NCI-H510A (cell line): Measurements from ENCODE around the gene NDRG3.
"Not testable (repeated sequence)": the region's sequence is repeated elsewhere in the genome, so short reads cannot be mapped to it uniquely, and the experiment has no call there.

ENCODE experiments used
- DNase-seq: peaks from one replicate; lab custom pipeline; 2025; lab: John Stamatoyannopoulos, UW

NDRG3 gene

GRCh38 chr20:36688630-36689029 is 57.3 kb downstream of the NDRG3 start:
- DNase-seq, result no peak

GRCh38 chr20:36687850-36688249 is 58.0 kb downstream of the NDRG3 start:
- DNase-seq, result no peak

- no peak for DNase-seq
Observed at GRCh38 chr20:36686944-36687343, 58.9 kb downstream of the NDRG3 start.

GRCh38 chr20:36686504-36686903 is 59.4 kb downstream of the NDRG3 start:
- DNase-seq, result no peak

DNA sequence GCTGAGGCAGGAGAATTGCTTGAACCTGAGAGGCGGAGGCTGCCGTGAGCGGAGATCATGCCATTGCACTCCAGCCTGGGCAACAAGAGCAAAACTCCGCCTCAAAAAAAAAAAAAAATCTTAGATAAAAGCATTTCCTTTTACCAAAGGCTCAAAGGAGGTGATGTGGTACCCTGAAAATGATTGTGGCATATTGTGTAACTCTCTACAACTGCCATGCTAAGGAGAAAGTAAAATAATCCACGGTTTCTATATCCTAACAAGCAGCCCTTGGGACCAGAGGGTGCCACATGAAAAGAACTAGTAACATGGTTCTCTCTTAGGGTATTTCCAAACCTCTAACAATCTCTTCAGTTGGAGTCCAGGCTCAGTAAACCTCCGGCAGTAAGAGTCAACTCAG is 61.1 kb downstream of the NDRG3 start:
- no peak for DNase-seq

- DNase-seq, result no peak
Observed at GRCh38 chr20:36682311-36682710, 63.6 kb downstream of the NDRG3 start.

DNA sequence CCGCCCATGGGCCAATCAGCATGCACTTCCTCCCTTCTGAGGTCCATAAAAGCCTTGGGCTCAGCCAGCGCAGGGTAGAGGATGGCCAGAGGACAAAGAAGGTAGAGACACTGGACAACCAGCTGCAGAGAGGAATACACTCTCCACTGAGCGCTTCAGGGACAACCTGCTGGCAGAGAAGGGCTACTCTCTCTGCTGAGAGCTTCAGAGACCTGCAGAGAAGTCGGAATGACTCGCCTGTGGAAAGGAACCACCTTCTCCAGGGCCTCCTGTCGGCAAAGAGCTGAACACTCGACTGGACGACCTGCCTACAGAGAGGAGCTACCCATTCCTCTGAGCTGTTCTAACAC is 68.5 kb downstream of the NDRG3 start:
- no peak for DNase-seq

- no peak for DNase-seq
Observed at GRCh38 chr20:36676701-36677421, 69.0 kb downstream of the NDRG3 start.

GRCh38 chr20:36675545-36675944 is 70.3 kb downstream of the NDRG3 start:
- not testable (repeated sequence) for DNase-seq

DNA sequence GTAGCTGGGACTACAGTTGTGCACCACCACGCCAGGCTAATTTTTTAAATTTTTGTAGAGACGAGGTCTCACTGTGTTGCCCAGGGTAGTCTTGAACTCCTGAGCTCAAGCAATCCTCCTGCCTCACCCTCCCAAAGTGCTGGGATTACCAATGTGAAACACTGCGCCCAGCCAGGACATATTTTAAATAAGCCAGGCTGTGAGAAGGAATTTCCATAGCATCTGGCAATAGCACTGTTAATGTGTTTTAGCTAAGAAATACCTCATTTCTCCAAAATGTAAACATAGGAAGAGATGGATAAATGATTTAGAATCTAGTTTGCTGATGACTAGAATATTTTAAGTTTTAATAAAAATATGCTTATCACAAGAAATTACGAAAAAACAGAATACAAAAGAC is 72.9 kb downstream of the NDRG3 start:
- no peak for DNase-seq

DNA sequence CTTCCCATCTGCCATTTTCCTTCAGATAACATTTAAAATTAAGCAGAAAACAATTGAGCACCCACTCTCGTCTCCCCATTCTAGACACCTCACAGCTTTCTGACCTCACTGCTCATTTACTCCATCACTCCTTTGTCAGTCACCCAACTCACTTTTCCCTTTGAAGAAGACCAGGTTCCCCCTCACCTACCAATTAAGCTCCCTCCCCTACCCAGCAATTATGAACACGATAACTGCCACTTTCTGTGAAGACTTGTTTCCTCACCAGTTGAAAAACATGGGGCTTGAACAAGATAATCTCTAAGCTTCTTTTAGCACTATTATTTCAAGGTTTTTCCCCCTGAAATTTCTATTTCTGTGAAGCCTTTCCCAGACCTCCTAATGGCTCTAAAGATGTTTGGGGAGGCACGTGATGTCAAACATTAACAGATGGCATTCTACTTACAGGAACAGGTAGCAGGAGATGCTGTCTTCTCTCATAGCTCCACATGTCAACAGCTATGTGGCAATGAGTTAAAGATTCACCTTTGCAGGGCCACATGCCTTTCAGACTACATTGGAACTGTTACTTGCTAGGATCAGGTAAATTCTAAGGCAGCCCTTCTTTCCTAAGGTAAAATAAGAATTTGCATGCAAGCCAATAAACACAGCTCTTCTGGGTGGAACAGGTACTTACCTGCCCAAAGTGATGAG is 75.1 kb downstream of the NDRG3 start:
- no peak for DNase-seq

DNA sequence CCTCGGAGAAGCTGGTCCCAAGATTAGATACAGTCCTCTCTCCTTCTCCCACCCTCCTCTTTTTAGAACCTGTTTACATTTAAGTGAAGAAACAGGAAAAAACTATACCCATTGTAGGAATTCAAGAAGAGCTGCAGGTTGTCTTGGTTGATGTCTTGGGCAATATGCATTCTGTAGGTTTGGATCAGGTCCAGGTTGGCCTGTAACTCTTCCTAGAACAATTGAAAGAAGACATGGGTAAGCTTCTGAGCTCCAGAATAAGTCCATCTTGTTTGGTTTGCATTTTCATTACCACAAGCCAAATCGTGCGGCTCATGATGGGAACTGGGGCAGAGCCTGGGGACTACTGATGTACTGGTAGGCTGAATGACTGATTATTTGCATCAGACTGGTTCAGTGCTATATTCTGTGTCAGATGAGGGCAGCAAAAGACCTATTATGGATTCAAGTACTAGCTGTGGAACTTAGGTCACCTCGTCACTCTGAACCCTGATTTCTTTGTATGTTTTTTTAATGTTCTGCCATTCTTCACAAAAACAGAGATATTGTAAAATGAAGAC is 79.6 kb downstream of the NDRG3 start:
- DNase-seq, result no peak

- DNase-seq, result no peak
Observed at GRCh38 chr20:36663031-36663430, 82.9 kb downstream of the NDRG3 start.

DNA sequence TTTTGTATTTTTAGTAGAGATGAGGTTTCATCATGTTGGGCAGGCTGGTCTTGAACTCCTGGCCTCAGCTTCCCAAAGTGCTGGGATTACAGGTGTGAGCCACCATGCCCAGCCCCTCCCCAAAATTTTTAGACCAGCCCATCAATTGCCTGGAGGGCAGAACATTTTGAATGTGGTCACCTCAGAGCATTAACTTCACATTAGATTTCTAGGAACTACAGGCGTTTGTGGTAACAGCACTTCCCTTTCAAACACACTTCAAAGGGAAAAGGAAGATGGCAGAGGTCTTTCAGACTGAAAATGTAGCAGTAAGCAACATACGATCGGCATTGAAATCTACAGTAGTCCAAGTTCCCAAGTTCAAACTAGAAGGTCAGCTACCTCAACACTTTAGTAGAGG is 87.6 kb downstream of the NDRG3 start:
- no peak for DNase-seq

GRCh38 chr20:36656733-36657132 is 89.2 kb downstream of the NDRG3 start:
- no peak for DNase-seq

- DNase-seq, result no peak
Observed at GRCh38 chr20:36655004-36655403, 90.9 kb downstream of the NDRG3 start.

- no peak for DNase-seq
Observed at GRCh38 chr20:36654506-36654905, 91.4 kb downstream of the NDRG3 start.

- DNase-seq, result no peak
Observed at GRCh38 chr20:36653456-36653855, 92.4 kb downstream of the NDRG3 start.

DNA sequence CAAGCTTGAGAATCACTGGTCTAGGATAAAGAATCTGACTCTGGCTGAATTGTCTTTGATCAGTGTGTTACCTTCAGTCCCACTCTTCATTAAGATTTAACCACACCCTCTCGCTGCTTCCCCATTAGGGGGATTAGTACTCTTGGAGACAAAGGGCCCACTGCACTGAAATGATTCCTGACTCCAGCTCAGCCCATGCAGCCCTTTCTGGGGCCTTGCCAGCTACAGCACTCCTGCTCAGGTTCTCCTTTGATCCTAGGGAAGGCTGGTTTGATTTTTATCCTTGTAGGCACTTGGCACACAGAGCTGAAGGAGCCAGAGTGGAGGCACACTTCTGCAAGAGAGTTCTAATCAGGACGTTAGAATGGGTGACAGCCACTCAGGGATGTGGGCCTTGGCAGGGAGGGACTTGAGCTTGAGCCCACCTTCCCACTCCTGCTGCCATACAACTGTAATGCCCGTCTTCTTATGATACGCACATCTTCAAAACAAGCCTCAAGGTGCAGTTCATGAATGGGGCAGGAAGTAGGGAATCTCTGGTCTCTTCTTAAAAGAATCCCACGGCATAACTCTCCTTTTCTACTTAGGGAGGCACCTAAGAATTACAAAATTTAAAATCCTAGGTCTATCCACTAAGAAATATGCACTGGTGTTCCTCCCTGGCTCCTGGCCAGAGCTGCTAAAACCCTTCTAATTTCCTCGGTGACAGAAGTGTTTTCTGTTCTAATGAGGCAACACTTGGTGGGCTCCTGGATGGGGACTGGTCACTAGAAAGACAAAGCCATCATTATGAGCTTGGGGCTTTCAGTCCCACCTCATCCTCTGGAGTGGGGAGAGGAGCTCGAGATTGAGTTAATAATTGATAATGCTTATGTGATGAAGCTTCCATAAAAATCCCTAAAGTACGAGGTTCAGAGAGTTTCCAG is 98.4 kb downstream of the NDRG3 start:
- DNase-seq, result no peak

GRCh38 chr20:36646678-36647077 is 99.2 kb downstream of the NDRG3 start:
- DNase-seq, result no peak

DNA sequence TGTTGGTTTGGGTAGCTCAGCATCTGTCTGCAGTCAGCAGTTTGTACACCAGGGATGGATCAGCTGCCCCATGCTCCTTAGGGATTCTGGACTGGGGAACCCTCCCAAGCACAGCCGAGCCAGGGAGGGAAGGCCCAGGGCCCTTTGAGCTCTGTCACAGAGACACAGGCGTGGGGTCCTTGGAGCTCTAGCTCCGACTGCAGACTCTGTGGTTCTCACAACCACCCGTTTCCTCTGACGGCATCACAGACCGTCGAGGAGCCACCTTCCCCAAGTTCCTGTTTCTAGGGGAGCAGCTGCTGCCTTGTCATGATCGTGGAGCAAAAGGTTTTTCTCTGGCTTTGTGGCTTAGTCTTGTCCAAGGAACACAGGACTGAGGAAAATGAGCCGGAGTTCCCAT is 99.9 kb downstream of the NDRG3 start, which contains the start of gene SLA2:
Gene SLA2, minus strand, starts transcription at position 199 of the 400 bp plus-strand sequence. CDS start 4,861 bp downstream, outside the sequence.
- DNase-seq, result no peak

DNA sequence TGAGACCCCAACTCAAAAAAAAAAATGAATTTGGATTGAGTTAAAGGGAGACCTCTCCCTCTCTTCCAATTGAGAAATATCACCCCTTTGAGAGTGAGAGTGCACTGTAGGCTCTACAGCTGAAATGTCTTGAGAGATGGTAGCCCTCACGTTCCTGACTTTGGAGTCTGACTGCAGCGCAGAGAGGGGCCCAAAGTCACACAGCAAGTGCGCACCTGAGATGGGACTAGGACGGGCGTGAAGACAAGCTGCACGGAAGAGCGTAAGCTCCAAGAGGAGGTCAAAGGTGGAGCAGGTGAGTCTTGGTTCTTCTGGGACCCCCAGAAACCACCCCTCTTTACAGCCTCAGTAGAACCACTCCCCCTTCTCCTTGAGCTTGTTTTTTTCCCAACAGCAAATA is 100.5 kb downstream of the NDRG3 start:
- no peak for DNase-seq
